NCI-H446 (cell line): ENCODE results near the gene UBASH3A.

Source experiments
- DNase-seq, 2 experiments: peaks; one replicate each; lab custom pipeline; 2025; lab: John Stamatoyannopoulos, UW

Gene UBASH3A

GRCh38 chr21:42411891-42412635, 8.4 kb downstream of the UBASH3A start:
- no peak for DNase-seq

- DNase-seq, result no peak
Measured at GRCh38 chr21:42412636-42412933, 8.9 kb downstream of the UBASH3A start.

- DNase-seq, result no peak
Measured at GRCh38 chr21:42413093-42413492, 9.4 kb downstream of the UBASH3A start.

DNA sequence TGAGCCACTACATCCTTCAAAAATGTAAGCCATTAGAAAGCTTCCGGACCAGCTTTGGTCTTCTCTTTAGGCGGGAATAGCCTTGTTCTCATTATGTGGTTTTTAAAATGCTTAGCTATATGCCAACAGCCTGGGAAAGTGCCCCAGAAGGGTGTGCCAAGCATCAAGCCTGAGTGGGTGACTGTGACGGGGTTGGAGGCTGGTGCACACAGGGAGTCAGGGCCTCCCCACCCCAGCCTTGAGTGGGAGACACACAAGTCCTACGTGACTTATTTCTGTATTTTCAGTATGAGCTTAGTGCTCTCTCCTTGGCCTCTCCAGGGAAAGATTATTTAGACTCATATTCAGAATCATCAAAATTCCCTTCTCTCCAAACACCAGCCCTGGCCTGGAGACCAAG, 9.8 kb downstream of the UBASH3A start:
- no peak for DNase-seq

DNA sequence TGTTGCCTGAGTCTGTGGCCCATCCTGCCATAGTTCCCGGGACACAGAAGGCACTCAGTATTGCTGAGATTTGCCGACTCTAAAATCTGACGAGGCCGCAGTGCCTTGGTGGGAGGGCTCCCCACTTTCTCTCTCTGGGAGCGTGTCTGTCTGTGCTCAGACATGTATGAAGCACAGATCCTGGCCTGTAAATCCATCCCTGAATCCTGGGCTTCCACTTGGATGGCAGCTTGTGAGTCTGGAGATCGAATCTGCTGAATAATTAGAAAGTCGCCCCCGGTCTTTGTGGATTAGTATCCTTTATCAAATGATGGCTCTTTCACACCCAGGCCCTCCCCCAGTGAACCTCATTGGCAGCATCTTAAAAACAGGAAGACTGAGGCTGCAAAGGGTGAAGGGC, 10.4 kb downstream of the UBASH3A start:
- no peak for DNase-seq

DNA sequence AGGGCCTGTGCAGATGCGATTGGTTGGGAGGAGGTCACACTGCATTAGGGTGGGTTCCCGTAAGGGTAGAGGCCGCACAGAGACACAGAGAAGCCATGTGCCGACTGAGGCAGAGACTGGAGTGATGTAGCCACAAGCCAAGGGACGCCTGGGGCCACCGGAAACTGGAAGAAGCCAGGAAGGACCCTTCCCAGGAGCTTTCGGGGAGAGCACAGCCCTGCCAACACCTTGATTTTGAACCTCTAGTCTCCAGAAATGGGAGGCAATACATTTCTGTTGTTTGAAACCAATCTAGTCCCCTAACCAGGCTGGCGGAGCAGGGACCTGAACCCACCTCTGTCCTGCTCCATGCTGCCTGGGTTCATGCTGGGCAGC, 10.8 kb downstream of the UBASH3A start:
- DNase-seq, result no peak

GRCh38 chr21:42414928-42415769, 11.4 kb downstream of the UBASH3A start:
- no peak for DNase-seq

- no peak for DNase-seq
Measured at GRCh38 chr21:42417533-42417932, 13.8 kb downstream of the UBASH3A start.

GRCh38 chr21:42418886-42419285, 15.2 kb downstream of the UBASH3A start:
- DNase-seq, result no peak

DNA sequence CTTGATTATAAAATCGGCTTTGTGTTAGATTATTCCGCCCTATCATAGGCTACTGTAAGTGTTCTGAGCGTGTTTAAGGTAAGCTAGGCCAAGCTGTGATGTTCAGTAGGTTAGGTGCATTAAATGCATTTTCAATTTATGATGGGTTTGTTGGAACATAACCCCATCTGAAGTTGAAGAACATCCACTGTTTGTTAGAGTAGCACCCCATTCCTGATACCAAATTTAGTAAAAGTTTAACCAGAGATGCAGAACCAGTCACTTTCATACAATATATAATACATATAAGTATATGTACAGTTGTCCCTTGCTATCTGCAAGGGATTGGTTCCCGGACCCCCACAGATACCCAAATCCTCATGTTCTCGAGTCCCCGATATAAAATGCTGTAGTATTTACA, 16.1 kb downstream of the UBASH3A start:
- no peak for DNase-seq

- DNase-seq, result no peak
Measured at GRCh38 chr21:42421018-42421793, 17.5 kb downstream of the UBASH3A start.

- no peak for DNase-seq
Measured at GRCh38 chr21:42423197-42423675, 19.5 kb downstream of the UBASH3A start.

DNA sequence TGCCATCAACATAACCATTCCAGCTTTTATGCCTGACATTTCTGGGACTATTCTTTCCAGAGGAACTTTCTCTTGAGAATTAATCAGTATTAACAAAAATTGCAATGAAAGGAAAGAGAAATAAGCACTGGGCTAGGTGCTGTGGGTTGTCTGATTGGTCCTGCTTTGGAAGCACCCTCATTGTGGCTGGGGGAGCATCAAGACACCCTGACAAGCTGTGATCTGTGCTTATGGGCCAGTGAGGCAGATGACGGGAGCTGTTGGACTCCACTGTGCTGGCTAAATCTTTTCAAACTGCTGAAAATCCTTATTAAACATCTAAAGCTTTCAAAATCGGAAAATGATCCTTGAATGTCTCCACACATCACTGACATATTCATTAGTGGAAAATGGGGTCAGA, 20.0 kb downstream of the UBASH3A start:
- no peak for DNase-seq

GRCh38 chr21:42424914-42425541, 21.3 kb downstream of the UBASH3A start:
- DNase-seq, result no peak

DNA sequence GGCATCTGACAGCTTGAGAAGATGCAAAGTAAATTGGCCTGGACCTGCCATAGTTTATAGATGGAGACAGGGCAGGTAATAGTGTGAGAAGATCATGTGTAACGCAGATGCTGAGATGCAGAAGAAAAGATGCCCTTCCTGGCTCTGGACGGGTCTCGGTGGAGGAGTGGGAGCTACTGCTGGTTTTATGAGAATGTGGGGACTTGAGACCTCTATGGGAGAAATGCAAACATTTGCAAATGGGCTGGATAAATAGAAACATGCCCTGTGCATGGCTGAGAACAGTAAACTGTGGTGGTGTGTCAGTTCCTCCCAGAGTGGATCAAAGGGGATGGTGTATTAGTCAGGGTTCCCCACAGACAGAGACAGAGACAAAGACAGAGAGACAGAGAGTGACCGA, 21.9 kb downstream of the UBASH3A start:
- no peak for DNase-seq

DNA sequence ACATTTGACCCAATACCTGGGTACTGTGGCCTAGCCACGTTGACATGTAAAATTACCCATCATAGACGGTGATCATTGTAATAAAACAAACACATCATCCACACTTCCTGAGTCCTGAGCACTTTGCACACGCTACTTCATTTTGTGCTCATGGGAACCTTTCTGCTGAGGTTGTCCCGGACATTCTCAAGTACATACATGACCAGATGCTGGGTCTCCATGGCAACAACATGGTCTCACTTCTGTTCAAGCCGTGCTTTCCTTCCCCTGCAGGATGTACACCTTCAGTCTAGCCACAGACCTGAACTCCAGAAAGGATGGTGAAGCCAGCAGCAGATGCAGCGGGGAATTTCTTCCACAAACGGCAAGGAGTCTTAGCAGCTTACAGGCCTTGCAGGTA, 22.7 kb downstream of the UBASH3A start:
- no peak for DNase-seq

DNA sequence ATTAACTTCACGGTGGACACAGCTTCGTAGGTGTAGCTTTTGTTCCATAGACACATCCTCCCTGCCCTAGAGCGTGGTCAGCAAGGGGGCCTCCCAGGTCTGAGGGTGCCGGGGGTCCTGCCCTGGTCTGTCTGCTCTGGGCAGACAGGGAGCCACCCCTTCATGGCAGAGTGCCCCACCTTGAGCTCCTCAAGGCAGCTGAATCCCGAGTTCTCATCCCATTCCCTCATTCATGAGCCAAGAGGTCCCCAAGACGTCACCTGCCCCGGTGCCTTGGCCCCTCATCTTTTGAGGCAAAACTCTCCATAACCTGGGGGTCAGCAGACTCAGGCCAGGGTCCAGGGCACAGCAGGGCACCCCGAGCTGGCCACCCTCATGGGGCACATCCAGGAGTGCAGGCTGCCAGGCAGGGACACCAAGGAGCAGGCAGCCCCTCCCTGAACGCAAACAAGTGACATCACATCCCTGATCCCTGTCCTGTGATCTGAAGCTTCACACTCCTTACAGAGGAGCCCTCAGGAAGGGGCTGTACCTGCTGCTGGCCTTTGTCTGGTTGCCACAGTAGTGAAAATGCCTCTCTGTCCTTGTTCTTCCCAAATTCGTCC, 23.3 kb downstream of the UBASH3A start:
- DNase-seq, result no peak

DNA sequence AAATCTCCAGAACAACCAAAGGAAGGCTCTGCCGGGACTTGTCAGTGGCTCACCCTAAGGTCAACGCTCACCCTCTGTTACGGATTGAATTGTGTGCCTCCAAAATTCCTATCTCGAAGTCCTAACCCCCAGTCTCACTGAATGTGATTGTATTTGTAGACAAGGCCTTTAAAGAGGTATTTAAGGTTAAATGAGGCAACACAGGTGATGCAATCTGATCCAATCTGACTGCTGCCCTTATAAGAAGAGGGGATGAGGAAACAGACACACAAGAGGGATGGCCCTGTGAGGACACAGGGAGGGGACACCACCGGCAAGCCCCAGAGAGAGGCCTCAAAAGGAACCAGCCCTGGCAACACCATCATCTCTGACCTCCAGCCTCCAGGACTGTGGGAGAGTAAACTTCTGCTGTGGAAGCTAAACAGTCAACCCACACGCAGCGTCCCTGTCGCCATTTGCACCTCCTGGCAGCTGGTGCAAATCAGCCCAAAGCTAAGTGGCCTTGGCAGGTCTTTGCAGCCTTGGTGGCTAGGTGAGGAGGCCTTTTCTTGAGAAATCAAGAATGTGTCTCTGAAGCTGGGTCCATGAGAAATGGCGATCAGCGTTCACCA, 24.2 kb downstream of the UBASH3A start:
- DNase-seq, result no peak

GRCh38 chr21:42429021-42429420, 25.3 kb downstream of the UBASH3A start:
- DNase-seq, result no peak

DNA sequence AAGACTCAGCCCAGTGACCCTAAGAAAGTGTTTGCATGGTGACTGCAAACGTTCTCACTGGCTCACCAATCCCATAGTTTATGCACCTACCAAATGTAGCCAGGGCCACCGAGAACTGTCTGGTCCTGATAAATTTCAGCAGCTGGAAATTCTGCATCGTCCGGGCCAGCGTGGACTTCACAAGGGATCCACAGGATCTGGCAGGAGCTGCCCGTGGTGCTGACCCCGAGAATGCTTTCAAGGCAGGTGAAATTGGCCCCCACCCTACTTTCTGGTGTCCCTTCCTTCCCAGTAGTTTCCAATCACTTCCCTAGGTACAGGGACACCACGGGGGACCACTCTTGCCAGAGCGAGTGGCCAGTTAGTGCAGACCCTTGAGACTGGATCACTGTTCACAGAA, 26.2 kb downstream of the UBASH3A start:
- no peak for DNase-seq

DNA sequence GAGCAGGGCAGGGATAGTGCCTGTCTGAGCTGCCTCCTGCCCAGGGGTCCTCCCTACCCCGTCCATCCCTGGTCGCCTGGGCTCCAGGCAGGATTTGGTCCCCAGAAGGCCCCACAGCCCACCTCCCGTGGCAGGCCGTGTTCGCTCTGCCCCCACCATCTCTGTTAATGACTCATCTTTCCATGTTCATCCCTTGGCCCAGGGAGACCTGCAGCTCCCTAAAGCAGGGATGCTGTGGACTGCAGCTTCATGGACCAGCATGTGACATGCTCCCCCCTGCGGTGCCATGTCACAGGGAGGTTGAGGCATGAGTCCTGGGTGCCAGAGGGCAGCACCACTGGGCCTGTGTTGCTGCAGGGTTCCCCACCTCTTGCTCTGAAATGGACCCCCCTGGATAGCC, 26.8 kb downstream of the UBASH3A start:
- no peak for DNase-seq
